ENCODE data around the gene CTPS2.

- TF ChIP-seq RAD21 (IDR thresholded peaks at IDR 0.05; ENCODE audit: low read depth) (no peak), EZH2phosphoT487 (IDR thresholded peaks at IDR 0.05; ENCODE audit: borderline replicate concordance) (no peak), POLR2AphosphoS5 (IDR thresholded peaks at IDR 0.05; ENCODE audit: low read depth, low read length) (no peak), EZH2 (IDR thresholded peaks at IDR 0.05) (no peak)
These were observed 37.7 kb upstream of the CTPS2 start for GRCh38 chrX:16750136-16750535.

Measured in HCT116 (cell line).